Measurements from ENCODE around the gene TRIM14.

TRIM14 gene

GRCh38 chr9:98056269-98057137 lies 62.5 kb downstream of the TRIM14 start, which contains the start of gene NANS:
TSS of gene NANS (plus strand) at chr9:98056732. CDS start at chr9:98056809, 77 bp downstream.
- in situ Hi-C loops (cut with MboI; ENCODE audit: low sequenced_read_pairs) = no loop called here

DNA sequence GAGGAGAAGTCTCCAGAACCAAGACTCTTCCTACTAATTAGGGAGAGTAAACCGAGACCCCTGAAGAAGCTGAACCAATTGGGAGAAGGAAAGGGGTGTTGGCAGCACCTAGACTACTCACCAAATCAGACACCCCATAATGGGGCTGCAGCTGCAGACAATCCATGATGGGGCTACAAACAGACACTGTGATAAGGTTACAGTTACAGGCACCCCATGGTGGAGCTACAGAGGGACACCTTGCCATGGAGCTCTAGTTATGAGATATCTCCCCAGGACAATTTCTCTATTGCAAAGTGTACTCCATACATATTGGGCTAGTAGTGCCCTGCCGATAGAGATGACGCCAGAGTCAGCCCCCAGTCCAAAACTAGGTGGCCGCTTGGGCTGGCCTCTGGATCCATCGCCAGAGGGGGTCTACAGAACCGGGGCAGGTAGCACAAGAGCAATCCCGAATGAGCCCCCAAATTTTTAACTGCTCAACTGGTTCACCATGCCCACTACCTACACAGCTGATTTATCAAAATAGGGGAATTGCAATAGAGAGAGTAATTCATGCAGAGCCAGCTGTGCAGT lies 64.6 kb downstream of the TRIM14 start:
- in situ Hi-C loops (cut with MboI; ENCODE audit: low sequenced_read_pairs) = no loop called here

DNA sequence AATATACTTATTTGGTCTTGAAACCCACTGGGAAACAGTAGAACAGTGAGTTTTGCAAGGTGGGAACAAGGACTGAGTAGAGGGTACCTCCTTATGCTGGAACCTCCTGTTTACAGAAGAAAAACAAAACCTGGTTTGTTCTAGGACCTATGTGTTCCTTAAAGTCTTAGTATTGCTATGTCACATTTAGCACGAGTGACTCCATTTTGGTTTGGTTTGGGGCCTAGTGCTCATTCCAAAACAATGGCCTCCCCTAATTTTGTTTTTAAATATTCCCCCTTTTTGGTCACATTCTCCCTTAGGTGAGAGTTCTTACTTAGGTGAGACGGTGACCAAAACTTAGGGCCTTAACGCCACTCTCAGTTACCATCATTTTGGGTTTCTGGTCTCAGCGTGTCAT lies 68.7 kb downstream of the TRIM14 start:
- in situ Hi-C loops (cut with MboI; ENCODE audit: low sequenced_read_pairs) = no loop called here

DNA sequence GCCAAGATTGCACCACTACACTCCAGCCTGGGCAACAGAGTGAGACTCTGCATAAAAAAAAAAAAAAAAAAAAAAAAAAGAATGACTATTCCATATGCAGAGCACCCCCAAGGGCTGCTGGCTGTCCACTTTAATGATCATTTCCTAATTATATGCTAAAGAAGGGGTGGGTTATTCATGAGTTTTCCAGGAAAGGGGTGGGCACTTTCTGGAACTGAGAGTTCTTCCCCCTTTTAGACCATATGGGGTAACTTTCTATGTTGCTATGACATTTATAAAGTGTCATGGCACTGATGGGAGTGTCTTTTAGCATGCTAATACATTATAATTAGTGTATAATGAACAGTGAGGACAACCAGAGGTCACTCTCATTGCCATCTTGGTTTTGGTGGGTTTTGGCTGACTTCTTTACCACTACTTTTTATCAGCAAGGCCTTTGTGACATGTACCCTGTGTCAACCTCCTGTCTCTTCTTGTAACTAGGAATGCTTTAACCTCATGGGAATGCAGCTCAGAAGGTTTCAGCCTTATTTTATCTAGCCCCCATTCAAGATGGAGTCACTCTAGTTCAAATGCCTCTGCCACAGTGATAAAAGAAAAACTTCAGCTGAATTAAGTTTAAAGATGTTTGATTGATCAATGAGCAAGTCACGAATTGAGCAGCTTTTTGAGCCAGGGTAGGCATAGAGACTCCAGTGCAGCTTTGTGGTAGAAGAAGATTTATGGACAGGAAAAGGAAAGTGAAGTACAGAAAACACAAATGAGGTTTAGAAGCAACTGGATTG lies 69.5 kb downstream of the TRIM14 start:
- in situ Hi-C loops (cut with MboI; ENCODE audit: low sequenced_read_pairs) = no loop called here

DNA sequence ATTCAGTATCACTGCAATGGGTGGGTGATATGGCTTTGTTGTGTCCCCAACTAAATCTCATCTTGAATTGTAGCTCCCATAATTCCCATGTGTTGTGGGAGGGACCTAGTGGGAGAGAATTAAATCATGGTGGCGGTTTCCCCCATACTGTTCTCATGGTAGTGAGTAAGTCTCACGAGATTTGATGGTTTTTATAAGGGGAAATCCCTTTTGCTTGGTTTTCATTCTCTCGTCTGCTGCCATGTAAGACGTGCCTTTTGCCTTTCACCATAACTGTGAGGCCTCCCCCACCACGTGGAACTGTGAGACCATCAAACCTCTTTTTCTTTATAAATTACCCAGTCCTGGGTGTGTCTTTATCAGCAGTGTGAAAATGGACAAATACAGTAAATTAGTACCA lies 72.0 kb downstream of the TRIM14 start:
- in situ Hi-C loops (cut with MboI; ENCODE audit: low sequenced_read_pairs) = no loop called here

GRCh38 chr9:98046180-98046543 lies 72.9 kb downstream of the TRIM14 start:
- in situ Hi-C loops (cut with MboI; ENCODE audit: low sequenced_read_pairs) = no loop called here

- in situ Hi-C loops (cut with MboI; ENCODE audit: low sequenced_read_pairs) = no loop called here
These were observed 73.5 kb downstream of the TRIM14 start for GRCh38 chr9:98045234-98046179.

DNA sequence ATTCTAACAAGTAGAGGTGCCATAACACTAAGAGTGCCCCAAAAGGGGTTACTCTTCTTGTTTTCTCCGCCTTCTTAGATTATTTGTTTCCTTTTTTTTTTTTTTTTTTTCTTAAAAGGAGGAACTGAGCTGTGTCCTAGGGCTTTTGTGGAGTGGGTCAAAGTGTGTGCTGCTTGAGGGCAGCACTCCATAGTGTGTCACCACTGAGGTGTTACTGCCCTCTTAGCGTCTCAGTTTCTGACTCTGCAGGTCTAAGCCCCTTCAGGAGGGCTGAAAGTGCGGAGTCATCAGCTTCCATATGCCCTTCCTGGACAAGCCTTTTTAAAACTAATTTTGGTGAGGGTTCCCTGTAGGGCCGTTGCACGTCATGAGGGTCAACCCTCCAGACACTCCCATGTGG lies 75.1 kb downstream of the TRIM14 start:
- in situ Hi-C loops (cut with MboI; ENCODE audit: low sequenced_read_pairs) = no loop called here

DNA sequence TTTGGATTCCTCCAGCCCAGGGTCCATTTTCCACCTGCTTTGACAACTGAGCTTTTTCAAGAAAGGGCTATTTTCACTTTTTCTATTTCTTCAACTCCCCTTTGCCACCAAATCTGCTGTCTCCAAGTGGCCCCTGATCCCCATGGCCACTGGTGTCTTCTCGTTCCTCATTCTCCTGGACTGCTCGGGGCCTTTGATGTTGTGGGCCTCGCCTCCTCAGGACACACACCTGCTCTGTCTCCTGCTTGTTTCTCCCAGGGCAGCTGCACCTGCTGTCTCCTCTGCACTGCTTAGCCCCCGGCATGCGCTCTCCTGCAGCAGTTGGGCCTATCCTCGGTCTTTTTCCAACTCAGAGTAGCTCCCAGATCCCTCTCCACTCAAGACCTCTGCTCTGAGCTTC lies 78.8 kb downstream of the TRIM14 start:
- in situ Hi-C loops (cut with MboI; ENCODE audit: low sequenced_read_pairs) = no loop called here

DNA sequence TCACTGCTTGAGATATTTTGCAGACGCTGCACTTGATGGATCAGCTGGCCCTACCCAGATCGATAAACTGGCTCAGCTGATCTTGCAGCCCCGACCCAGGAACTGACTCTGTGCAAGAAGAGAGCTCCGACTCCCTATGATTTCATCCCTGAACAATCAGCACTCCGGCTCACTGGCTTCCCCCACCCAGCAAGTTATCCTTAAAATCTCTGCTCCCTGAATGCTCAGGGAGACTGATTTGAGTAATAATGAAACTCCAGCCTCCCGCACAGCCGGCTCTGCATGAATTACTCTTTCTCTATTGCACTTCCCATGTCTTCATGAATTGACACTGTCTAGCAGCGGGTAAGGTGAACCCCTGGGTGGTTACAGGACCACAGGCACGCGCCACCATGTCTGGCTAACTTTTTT lies 79.4 kb downstream of the TRIM14 start:
- in situ Hi-C loops (cut with MboI; ENCODE audit: low sequenced_read_pairs) = no loop called here

GRCh38 chr9:98038958-98039357 lies 80.1 kb downstream of the TRIM14 start:
- in situ Hi-C loops (cut with MboI; ENCODE audit: low sequenced_read_pairs) = no loop called here

GRCh38 chr9:98037357-98037756 lies 81.7 kb downstream of the TRIM14 start:
- in situ Hi-C loops (cut with MboI; ENCODE audit: low sequenced_read_pairs) = no loop called here

- in situ Hi-C loops (cut with MboI; ENCODE audit: low sequenced_read_pairs) = no loop called here
These were observed 84.2 kb downstream of the TRIM14 start for GRCh38 chr9:98034593-98035546.

- in situ Hi-C loops (cut with MboI; ENCODE audit: low sequenced_read_pairs) = no loop called here
These were observed 87.1 kb downstream of the TRIM14 start for GRCh38 chr9:98031935-98032334.

GRCh38 chr9:98031169-98031568 lies 87.9 kb downstream of the TRIM14 start:
- in situ Hi-C loops (cut with MboI; ENCODE audit: low sequenced_read_pairs) = no loop called here

DNA sequence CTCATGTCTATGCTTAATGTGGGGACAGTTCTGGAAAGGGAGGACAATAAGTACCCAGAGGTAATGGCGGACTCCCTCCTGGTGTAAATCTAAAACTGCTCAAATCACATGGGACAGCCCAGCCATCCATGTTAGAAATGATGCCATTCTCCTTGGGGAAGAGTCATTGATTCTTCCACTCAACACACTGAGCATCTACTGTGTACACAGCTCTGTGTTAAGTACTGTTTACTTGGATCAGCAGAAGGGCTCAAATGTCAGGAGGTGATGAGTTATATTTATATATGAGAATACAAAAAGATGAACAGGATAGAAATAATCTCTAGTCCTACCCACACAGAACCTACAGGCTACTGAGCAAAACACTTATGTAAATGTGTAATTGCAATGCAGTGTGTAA lies 94.3 kb downstream of the TRIM14 start:
- in situ Hi-C loops (cut with MboI; ENCODE audit: low sequenced_read_pairs) = no loop called here

DNA sequence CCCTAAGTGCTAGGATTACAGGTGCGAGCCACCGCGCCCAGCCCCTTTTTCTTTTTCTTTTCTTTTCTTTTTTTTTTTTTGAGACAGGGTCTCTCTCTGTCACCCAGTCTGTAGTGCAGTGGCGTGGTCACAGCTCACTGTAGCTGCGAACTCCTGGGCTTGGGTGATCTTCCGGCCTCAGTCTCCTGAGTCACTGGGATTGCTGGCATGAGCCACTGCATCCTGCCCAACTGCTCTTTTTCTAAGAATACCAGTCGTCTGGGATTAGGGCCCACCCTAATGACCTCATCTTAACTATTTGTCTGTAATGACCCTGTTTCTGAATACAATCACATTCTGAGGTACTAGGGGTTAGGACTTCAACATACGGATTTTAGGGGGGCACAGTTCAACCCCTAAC lies 96.6 kb downstream of the TRIM14 start:
- in situ Hi-C loops (cut with MboI; ENCODE audit: low sequenced_read_pairs) = no loop called here

DNA sequence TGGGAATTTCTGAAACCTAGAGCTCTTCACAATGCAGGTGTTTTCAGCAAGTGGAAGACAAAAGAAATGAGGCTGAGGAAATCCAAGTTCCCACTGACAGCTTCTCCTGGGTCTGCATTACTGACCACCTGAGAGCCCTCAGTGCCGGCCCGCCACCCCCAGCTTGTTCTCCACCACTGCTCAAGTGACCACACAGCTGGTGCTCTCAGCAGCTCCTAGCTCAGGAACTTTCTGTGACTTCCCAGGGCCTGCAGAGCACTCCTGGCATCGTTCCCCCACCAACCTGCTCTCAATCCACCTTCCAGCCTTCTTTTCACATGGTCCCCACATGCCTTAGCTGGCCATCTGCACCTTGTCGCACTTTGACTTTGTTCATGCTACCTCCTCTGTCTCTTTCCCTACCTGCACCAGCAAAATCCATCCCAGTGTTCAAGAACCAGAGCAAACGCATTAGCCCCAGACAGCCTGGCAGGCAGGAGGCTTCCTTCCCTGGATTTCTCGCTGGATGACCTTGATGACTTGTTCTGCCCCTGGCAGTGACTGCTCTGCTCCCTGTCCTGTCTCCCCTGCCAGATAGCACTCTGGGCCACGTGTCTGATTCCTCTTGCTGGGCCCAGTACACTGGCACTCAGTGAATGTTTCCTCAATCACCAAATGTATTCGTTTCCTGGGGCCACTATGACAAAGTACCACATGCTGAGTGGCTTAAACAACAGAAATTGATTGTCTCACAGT lies 97.5 kb downstream of the TRIM14 start:
- in situ Hi-C loops (cut with MboI; ENCODE audit: low sequenced_read_pairs) = no loop called here
